Measurements from ENCODE around the gene DHRS1. TPM values are rescaled to one million over a fixed set of nuclear protein-coding genes. Genes with fewer than 3 reads are reported as not detected.

Gene DHRS1
- total and polyA plus RNA-seq, 7 donors = 13.9 to 56.6 (median 34.6) TPM

DNA sequence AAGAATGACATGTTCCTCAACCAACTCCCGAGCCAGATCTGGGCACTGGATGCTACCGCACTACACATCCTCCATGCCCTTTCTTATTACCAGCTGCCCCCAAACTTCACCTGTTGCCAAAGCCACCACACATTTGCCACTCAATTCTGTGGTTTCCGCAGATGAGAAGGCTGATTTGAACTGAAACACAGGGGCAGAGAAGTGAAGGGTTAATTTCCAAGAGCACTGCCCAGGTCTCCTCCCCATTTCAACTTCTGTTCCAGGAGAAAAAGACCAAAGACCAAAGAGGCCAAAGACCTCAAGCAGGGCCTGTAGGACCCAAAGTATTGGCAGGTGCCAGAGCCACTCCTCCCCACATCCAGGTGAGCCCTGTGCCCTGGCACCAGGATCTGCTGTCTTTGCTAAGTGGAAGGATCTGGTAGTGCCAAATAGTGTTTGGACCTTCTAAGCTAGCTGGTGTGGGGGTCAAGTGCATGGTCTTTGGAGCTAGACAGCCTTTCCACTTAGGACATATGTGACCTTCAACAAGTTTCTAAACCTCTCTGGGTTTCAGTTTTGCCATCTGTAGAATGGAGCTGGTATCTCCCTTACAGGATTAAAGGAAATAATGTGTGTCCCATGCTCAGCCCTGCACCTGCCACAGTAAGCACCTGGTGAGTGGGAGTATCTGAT lies 8.0 kb downstream of the DHRS1 start:
- Histone ChIP-seq H3K27ac (no peak overlapping the region), H3K4me1 (peaks cover 0 to 3% (median 0%) of the 10 kb centered on the region in 4 donors), H3K4me3 (no peak overlapping the region), H3K9me3 (no peaks in the 10 kb centered on the region), H3K36me3 (peaks cover 16 to 59% (median 26%) of the 10 kb centered on the region in 4 donors), H3K27me3 (no peaks in the 10 kb centered on the region)
- no peak for DNase-seq
- TF ChIP-seq, protein P1, sequence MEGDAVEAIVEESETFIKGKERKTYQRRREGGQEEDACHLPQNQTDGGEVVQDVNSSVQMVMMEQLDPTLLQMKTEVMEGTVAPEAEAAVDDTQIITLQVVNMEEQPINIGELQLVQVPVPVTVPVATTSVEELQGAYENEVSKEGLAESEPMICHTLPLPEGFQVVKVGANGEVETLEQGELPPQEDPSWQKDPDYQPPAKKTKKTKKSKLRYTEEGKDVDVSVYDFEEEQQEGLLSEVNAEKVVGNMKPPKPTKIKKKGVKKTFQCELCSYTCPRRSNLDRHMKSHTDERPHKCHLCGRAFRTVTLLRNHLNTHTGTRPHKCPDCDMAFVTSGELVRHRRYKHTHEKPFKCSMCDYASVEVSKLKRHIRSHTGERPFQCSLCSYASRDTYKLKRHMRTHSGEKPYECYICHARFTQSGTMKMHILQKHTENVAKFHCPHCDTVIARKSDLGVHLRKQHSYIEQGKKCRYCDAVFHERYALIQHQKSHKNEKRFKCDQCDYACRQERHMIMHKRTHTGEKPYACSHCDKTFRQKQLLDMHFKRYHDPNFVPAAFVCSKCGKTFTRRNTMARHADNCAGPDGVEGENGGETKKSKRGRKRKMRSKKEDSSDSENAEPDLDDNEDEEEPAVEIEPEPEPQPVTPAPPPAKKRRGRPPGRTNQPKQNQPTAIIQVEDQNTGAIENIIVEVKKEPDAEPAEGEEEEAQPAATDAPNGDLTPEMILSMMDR (IDR thresholded peaks at IDR 0.05) = no peak
- TF ChIP-seq POLR2AphosphoS5 (IDR thresholded peaks at IDR 0.05) (no peak), EP300 (IDR thresholded peaks at IDR 0.05) (no peak), POLR2A (IDR thresholded peaks at IDR 0.05) (no peak)
- WGBS, 2 donors = 95 to 96% methylated on average over 3 of the region's 3 CpGs
- intact Hi-C loops (cut with DNase I) = no loop called here

DNA sequence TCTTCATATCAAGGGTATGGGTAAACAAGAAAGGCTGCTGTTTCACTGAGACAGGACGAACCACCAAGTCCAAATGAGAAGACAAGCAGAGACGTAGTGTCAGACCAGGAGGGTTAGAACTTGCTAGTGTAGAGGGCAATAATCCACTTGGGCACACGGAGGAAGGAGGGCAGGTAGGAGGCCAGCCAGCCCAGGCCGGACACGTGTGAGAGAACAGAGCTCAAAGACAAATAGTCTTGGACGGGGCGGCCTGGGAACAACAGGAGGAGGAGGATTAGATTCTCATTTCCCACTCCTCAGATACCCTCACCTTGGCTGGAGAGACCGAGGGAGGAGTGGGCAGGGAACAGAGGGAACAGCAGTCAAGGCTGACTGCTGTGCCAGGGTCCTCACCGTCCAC lies 8.8 kb downstream of the DHRS1 start:
- no peak for DNase-seq
- intact Hi-C loops (cut with DNase I) = no loop called here
- Histone ChIP-seq H3K36me3 (peaks cover 16 to 50% (median 19%) of the 10 kb centered on the region in 4 donors), H3K27ac (no peak overlapping the region), H3K4me1 (no peaks in the 10 kb centered on the region), H3K4me3 (no peak overlapping the region), H3K27me3 (no peaks in the 10 kb centered on the region), H3K9me3 (no peaks in the 10 kb centered on the region)
- no peak for TF ChIP-seq POLR2AphosphoS5 (IDR thresholded peaks at IDR 0.05)
- TF ChIP-seq, protein P1 (IDR thresholded peaks at IDR 0.05) = no peak
- no peak for TF ChIP-seq EP300 (IDR thresholded peaks at IDR 0.05)
- TF ChIP-seq POLR2A (IDR thresholded peaks at IDR 0.05) = no peak
- WGBS, 2 donors = 93% methylated on average over 9 of the region's 9 CpGs

DNA sequence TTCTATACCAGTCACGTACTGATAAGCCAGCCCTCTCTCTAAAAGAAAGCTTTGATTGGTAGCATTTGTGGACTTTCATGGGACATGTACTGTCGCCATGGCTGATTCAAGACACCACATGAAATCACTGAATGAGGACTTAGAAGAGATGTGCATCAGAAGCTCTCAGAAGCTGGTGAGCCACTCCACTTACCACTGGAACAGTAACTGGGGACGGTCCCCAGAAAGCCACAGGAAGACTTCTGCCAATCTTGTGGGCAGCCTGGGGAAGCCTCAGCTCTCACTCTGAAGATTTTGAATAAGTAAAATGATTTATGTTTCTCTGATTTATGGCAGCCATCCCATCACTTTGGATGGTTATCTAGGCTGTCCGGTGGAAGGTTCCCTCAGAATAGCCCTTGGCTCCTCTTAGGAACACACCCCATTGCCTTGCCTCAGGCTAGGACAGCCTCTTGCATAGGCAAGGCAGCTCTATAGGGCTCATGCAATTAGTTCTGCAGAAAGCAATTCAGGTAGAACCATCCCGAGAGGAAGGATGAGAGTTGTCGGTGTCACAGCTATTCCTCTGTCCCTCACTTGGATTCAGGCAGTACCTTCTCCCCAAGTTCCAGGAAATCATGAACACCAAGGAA lies 9.8 kb downstream of the DHRS1 start:
- intact Hi-C loops (cut with DNase I) = no loop called here
- WGBS, 2 donors = 68 to 72% methylated on average over 6 of the region's 6 CpGs
- no peaks in the 10 kb centered on the region for H3K27me3 ChIP-seq

DNA sequence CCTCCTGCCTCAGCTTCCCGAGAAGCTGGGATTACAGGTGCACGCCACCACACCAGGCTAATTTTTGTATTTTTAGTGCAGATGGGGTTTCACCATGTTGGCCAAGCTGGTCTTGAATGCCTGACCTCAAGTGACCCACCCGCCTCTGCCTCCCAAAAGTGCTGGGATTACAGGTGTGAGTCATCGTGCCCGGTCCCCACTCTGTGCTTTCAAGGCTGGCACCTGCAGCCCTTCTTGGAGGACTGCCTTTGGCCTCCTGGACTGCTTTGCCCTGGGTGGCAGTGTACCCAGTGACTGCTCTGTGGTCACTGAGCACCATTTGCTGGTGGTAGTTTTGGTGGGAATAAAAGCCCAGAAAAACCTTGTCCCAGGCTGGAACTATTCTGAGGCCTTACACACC lies 12.6 kb downstream of the DHRS1 start:
- Histone ChIP-seq H3K4me1 (no peaks in the 10 kb centered on the region), H3K9me3 (no peaks in the 10 kb centered on the region), H3K27ac (no peak overlapping the region), H3K4me3 (no peak overlapping the region), H3K36me3 (peaks cover 11 to 29% (median 14%) of the 10 kb centered on the region in 4 donors), H3K27me3 (no peaks in the 10 kb centered on the region)
- no peak for TF ChIP-seq POLR2A (IDR thresholded peaks at IDR 0.05)
- TF ChIP-seq, protein P1 (IDR thresholded peaks at IDR 0.05) = no peak
- TF ChIP-seq POLR2AphosphoS5 (IDR thresholded peaks at IDR 0.05) = no peak
- TF ChIP-seq EP300 (IDR thresholded peaks at IDR 0.05) = no peak
- 96 to 97% methylated on average over 5 of the region's 5 CpGs for WGBS, 2 donors
- intact Hi-C loops (cut with DNase I) = no loop called here
- DNase-seq = no peak

More for the DNA sequence above, 9.8 kb downstream of the DHRS1 start:
- Histone ChIP-seq H3K27ac (no peak overlapping the region), H3K4me3 (no peak overlapping the region), H3K36me3 (peaks cover 13 to 40% (median 16%) of the 10 kb centered on the region in 4 donors), H3K4me1 (no peaks in the 10 kb centered on the region), H3K9me3 (no peaks in the 10 kb centered on the region)
- TF ChIP-seq EP300 (IDR thresholded peaks at IDR 0.05) (no peak), POLR2A (IDR thresholded peaks at IDR 0.05) (no peak), POLR2AphosphoS5 (IDR thresholded peaks at IDR 0.05) (no peak)
- TF ChIP-seq, protein P1 (IDR thresholded peaks at IDR 0.05) = no peak
- DNase-seq = no peak

Measured in sigmoid colon (tissue), 7 donors.